IPS-15b (cell line): Measurements from ENCODE around the gene C17orf75.
"Not testable (repeated sequence)": the region's sequence is repeated elsewhere in the genome, so short reads cannot be mapped to it uniquely, and the experiment has no call there.

Experiments
- H3K27me3 ChIP-seq: one replicate; pipeline ENCODE4 v1.6.1; 2013; ENCODE audit warnings: low read length; ENCODE audit not compliant: control insufficient read depth, insufficient read depth
- H3K36me3 ChIP-seq: one replicate; pipeline ENCODE4 v1.6.1; 2013; ENCODE audit warnings: low read length; ENCODE audit not compliant: control insufficient read depth, insufficient read depth
- H3K4me1 ChIP-seq: one replicate; pipeline ENCODE4 v1.6.1; 2013; ENCODE audit warnings: mild to moderate bottlenecking, low read length; ENCODE audit not compliant: control insufficient read depth, insufficient read depth
- H3K4me3 ChIP-seq: one replicate; pipeline ENCODE4 v1.5.1; 2013; ENCODE audit warnings: low read depth, low read length
- H3K9ac ChIP-seq: one replicate; pipeline ENCODE4 v1.6.1; 2013; ENCODE audit warnings: low read depth, mild to moderate bottlenecking, low read length
- H3K9me3 ChIP-seq: one replicate; pipeline ENCODE4 v1.6.1; 2013; ENCODE audit warnings: mild to moderate bottlenecking, low read length; ENCODE audit not compliant: control insufficient read depth, insufficient read depth

Gene C17orf75

DNA sequence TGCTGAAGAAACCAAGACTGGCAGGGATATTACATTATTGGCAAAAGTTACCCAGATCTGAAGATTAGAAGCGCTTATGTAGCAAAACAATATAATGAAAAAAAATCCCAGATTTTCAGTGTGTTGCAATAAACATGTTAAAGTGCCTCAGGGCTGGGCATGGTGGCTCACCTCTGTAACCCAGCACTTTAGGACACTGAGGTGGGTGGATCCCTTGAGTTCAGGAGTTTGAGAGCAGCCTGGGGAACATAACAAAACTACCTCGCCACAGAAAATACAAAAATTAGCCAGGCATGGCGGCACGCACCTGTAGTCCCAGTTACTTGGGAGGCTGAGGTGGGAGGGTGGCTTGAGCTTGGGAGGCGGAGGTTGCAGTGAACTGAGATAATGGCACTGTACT, 14.8 kb upstream of the C17orf75 start:
- Histone ChIP-seq H3K27me3 (no peaks in the 10 kb centered on the region), H3K4me3 (no peak overlapping the region), H3K36me3 (peaks cover 30% of the 10 kb centered on the region), H3K4me1 (peaks cover 3% of the 10 kb centered on the region), H3K9ac (no peak overlapping the region), H3K9me3 (no peaks in the 10 kb centered on the region)

DNA sequence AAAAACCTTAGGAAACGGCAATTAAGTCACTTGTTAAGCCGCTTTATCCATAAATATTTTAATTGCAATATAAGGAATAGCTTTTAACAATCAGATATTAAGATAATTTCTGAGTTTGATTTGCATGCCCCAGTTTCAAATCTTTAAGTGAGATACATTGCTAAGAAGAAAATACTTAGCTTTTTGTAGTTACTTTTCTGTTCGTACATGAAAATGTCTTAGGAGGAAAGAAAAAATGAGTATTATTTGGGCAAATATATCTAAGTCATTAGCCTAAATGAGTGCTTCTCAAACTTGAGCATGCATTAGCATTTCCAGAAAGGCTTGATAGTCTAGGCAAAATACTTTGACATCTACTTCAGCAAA, 14.4 kb upstream of the C17orf75 start:
- no peak overlapping the region for H3K9ac ChIP-seq
- H3K4me1 ChIP-seq: peaks cover 5% of the 10 kb centered on the region
- no peaks in the 10 kb centered on the region for H3K9me3 ChIP-seq
- H3K36me3 ChIP-seq: peaks cover 30% of the 10 kb centered on the region
- no peaks in the 10 kb centered on the region for H3K27me3 ChIP-seq
- H3K4me3 ChIP-seq: no peak overlapping the region

DNA sequence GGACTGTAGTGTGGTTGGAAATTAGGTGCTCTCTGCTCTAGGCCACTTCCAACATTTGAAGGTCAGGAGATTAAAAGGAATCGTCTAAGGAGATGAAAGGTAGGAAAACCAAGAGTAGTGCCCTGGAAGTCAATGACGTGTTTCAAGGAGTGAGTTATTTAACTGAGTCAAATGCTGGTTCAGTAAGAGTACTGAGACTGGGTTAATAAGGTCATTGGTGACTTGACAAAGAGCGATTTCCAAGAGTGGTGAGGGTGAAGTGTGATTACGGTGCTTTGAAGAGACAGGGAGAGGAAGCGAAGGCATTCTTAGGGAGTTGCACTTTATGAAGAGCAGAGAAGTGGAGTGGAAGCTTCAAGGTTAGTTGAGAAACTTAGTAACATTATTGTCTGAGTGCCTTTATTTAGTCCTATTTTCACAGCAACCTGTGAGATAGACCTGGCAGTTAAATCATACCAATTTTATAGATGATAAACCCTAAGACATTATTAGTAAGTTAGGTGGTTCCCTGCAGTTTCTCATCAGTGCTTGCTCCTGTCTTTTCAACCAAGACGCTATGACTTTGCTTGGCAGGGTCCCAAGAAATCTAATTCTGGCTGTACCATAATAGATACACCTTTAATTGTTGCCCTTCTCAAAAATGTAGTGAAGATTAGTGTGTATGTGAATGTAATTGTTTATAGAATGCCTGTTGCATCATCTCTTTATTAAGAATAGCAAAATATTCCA, 13.8 kb upstream of the C17orf75 start:
- Histone ChIP-seq H3K4me1 (peaks cover 5% of the 10 kb centered on the region), H3K9me3 (no peaks in the 10 kb centered on the region), H3K9ac (no peak overlapping the region), H3K36me3 (peaks cover 30% of the 10 kb centered on the region), H3K4me3 (no peak overlapping the region), H3K27me3 (no peaks in the 10 kb centered on the region)

DNA sequence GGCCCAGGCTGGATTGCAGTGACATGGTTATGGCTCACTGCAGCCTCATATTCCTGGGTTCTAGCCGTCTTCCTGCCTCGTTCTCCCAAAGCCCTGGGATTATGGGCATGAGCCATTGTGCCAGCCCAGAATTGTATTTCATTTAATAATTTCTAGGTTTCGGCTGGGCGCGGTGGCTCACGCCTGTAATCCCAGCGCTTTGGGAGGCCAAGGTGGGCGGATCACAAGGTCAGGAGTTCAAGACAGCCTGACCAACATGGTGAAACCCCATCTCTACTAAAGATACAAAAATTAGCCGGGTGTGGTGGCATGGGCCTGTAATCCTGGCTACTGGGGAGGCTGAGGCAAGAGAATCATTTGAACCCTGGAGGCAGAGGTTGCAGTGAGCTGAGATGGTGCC, 10.8 kb upstream of the C17orf75 start:
- H3K4me1 ChIP-seq, H3K27me3 ChIP-seq, H3K9ac ChIP-seq, H3K9me3 ChIP-seq: not testable (repeated sequence)
- H3K36me3 ChIP-seq: peaks cover 15% of the 10 kb centered on the region
- peak overlapping the region; percentile 99 for H3K4me3 ChIP-seq

DNA sequence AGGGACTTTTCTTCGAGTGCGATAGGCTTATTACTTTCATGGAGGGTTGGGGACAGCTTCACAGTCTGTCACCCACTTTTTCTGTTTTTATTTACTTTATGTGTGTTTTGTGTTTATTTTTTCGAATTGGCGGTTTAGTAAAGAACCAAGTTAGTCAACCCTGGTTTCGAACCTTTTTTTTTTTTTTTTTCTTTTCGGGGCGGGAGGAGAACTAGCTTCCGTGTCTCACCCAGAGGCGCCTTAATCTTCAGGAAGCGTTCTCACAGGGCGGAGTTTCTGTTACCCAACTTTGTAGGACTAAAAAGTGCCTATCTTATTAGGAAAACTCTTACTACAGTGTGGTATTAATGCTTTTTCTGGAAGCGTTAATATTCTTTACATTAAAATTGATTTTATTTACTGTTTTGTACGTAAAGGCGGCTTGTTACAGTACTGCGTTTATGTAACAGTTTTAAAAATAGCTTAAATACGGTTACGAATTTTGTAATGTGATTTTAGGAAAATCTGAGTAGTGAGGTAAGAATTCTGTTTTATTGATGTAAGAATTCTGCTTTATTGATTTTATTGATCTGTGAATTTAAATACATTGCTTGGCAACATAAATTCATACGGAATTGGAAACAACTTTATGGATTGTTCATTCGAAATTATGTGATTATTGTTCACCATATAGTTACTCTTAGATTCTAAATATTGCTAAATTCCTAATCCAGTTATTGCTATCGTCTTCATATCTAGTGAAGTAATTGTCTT, 8.9 kb upstream of the C17orf75 start:
- H3K27me3 ChIP-seq: no peaks in the 10 kb centered on the region
- peak overlapping the region; percentile 99 for H3K4me3 ChIP-seq
- H3K9me3 ChIP-seq: no peaks in the 10 kb centered on the region
- peaks cover 12% of the 10 kb centered on the region for H3K36me3 ChIP-seq
- peak overlapping the region; percentile 100 for H3K9ac ChIP-seq
- H3K4me1 ChIP-seq: peaks cover 5% of the 10 kb centered on the region

DNA sequence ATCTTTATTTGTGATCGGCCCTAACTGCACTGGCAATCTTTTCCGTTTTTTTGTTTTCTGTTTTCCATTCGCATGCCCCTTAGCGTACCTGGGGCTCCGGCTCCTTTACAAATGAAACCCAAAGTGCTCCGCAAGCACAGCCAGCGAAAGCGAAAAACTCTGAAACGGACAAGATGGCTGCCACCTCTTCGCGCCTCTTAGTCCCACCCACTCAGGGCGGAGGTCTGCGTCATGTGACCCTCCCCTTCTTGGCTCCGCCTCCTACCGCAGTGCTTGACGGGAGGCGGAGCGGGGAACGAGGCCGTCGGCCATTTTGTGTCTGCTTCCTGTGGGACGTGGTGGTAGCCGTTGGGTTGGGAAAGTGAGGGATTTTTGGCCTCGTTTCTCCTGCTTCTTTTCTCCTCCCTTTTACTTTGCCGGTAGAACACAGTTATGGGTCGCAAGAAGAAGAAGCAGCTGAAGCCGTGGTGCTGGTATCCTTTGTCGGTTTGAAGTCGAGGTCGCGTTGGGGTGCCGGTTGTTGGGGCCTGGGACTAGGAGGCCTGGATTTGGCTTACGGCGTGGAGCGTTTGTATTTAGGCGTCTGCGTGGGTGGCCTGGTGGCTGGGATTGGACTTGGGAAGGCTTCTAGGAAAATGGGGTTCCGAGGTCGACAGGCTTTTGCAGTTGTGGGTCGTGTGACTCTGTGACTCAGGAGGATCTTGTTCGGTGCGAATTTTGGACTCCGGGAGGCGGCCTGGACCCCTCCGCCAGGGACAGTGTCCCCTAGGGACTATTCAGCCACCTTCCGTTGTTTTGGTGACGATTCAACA, 8.1 kb upstream of the C17orf75 start, which contains the start of gene ZNF207:
Gene ZNF207 (plus strand): TSS at position 304 of the 812 bp plus-strand sequence. CDS start 129 bp downstream, at position 433.
- Histone ChIP-seq H3K4me1 (peaks cover 5% of the 10 kb centered on the region), H3K9me3 (no peaks in the 10 kb centered on the region), H3K27me3 (no peaks in the 10 kb centered on the region), H3K36me3 (peaks cover 6% of the 10 kb centered on the region), H3K4me3 (peak within 1 kb of the TSS; percentile 99), H3K9ac (peak within 1 kb of the TSS; percentile 100)

DNA sequence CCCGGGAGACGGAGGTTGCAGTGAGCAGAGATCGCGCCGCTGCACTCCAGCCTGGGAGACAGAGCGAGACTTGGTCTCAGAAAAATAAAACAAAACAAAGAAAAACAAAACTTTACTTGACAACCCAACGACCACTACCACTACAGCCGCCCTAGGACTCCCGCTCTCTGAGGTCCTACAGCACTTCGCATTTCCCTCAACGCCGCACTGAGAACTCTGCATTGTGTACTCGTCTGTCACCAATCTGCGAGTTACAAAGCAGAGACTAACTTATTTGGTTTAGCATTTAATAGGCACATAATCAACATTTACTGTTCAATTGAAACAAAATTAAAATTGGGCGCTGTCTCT, 7.5 kb upstream of the C17orf75 start:
- Histone ChIP-seq H3K4me3 (peak overlapping the region; percentile 99), H3K27me3 (no peaks in the 10 kb centered on the region), H3K9me3 (no peaks in the 10 kb centered on the region), H3K36me3 (peaks cover 3% of the 10 kb centered on the region), H3K4me1 (peaks cover 5% of the 10 kb centered on the region), H3K9ac (peak overlapping the region; percentile 82)

DNA sequence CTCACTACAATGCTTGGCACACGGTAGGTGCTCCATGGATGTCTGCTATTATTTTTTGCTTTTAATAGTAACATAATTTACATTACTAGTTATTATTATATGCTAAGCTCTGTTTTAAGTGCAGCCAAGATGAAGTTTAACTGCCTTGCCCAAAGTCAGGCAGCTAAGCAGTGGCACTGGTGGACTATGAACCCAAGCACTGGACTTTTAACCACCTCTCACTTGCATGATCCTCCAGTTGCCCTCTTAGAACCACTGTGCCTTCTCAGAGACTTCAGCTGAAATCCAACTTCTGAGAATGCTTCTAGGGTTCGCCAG, 6.5 kb upstream of the C17orf75 start:
- Histone ChIP-seq H3K27me3 (no peaks in the 10 kb centered on the region), H3K9me3 (no peaks in the 10 kb centered on the region), H3K9ac (no peak overlapping the region), H3K4me1 (peaks cover 2% of the 10 kb centered on the region), H3K4me3 (peak overlapping the region; percentile 99), H3K36me3 (peaks cover 3% of the 10 kb centered on the region)

DNA sequence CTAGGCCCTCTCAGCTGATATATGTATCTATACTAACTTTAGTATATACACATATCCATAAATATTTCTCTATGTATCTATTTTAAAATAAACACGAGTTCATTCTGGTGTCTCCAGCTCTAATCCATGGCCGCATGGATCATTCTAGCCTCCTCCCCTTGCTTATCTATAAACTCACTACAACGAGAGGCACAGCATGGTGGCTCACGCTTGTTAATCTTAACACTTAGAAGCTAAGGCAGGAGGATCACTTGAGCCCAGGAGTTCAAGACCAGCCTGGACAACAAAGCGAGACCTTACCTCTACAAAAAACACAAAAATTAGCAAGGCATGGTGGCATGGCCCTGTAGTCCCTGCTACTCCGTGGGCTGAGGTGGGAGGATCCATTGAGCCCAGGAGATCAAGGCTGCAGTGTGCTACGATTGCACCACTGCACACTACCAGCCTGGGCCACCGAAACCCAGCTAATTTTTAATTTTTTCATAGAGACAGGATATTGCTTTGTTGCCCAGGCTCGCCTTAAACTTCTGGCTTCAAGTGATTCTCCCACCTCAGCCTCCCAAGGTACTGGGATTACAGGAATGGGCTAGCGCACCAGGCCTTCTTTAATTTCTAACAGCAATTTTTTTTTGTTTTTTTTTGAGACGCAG, 4.1 kb upstream of the C17orf75 start:
- Histone ChIP-seq H3K9me3 (no peaks in the 10 kb centered on the region), H3K9ac (no peak overlapping the region), H3K4me3 (no peak overlapping the region), H3K27me3 (no peaks in the 10 kb centered on the region), H3K36me3 (no peaks in the 10 kb centered on the region), H3K4me1 (peaks cover 2% of the 10 kb centered on the region)

DNA sequence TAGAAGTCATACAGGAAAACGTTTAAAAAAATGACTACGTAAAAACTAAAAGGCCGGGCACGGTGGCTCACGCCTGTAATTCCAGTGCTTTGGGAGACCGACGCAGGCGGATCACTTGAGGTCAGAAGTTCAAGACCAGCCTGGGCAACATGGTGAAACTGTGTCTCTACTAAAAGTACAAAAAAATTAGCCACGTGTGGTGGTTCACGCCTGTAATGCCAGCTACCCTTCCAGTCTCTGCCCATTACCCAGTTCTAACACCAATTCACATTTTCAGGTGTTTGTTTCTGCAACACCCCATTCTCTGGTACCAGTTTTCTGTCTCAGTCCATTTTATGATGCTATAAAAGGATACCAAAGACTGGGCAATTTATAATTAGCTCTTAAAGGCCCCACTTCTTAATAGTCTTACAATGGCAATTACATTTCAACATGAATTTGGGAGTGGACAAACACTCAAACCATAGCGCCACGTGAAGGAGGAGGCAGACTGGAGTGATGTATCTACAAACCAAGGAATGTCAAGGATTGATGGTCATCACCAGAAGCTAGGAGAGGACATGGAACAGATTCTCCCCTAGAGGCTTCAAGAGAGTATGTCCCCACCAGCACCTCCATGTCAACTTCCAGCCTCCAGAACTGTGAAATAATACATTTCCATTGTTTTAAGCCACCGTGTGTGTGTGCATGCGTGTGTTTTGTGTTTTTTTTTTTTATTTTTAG, 791 bp upstream of the C17orf75 start:
- Histone ChIP-seq H3K9me3 (no peaks in the 10 kb centered on the region), H3K36me3 (no peaks in the 10 kb centered on the region), H3K4me1 (peaks cover 3% of the 10 kb centered on the region), H3K27me3 (no peaks in the 10 kb centered on the region), H3K4me3 (no peak overlapping the region), H3K9ac (no peak overlapping the region)
